Lung microvascular endothelial cell (primary cell): ENCODE results near the gene COL17A1. TPM values are rescaled to one million over a fixed set of nuclear protein-coding genes. Genes with fewer than 3 reads are reported as not detected.

Experiments used
- DNase-seq, 2 donors: peaks; one replicate each; pipeline versions ENCODE4 v3.0.0 to v3.0.0-alpha.2; 2010; ENCODE audit warnings: low read depth in 2 of 2
- total RNA-seq: library from RNA; depleted of rRNA; stranded (reverse); fragments of >200 nt; gene quantifications from 2 replicates; pipeline ENCODE4 v1.2.1, GENCODE V29; 2014

Gene COL17A1
- total RNA-seq, 1 donor from 2014 or later = under 0.01 TPM

- no peak for DNase-seq
These were observed 94.1 kb downstream of the COL17A1 start for GRCh38 chr10:103991393-103992128.

- no peak for DNase-seq
These were observed 95.1 kb downstream of the COL17A1 start for GRCh38 chr10:103990531-103990930.

GRCh38 chr10:103990121-103990520, 95.6 kb downstream of the COL17A1 start:
- no peak for DNase-seq

GRCh38 chr10:103986360-103986759, 99.3 kb downstream of the COL17A1 start:
- DNase-seq = no peak

GRCh38 chr10:103985726-103986125, 100.0 kb downstream of the COL17A1 start:
- DNase-seq = peak in 1 of 2 donors; percentile 40

- DNase-seq = peak in 1 of 2 donors; percentile 70
These were observed 102.2 kb downstream of the COL17A1 start for GRCh38 chr10:103983367-103983911.

- peak; percentile 46 to 61 for DNase-seq
These were observed 103.0 kb downstream of the COL17A1 start for GRCh38 chr10:103982639-103983038.

Other genes starting within 250 kb of the COL17A1 start
- 0.99 and 2.0 TPM in 2 replicates for gene SH3PXD2A, start 230.3 kb downstream of the COL17A1 start, total RNA-seq
- 24.2 and 31.0 TPM in 2 replicates for gene STN1, start 167.7 kb downstream of the COL17A1 start, total RNA-seq
- 41.4 and 70.4 TPM in 2 replicates for gene SLK, start 118.7 kb downstream of the COL17A1 start, total RNA-seq
- 3.4 and 4.1 TPM in 2 replicates for gene SFR1, start 36.3 kb upstream of the COL17A1 start, total RNA-seq
- under 0.01 TPM in 2 replicates for gene CFAP43, start 146.5 kb upstream of the COL17A1 start, total RNA-seq
- gene GSTO1, start 169.0 kb upstream of the COL17A1 start, total RNA-seq = 220 and 286 TPM in 2 replicates
- 0.65 and 0.99 TPM in 2 replicates for gene GSTO2, start 183.3 kb upstream of the COL17A1 start, total RNA-seq